ENCODE results near the gene PRR5L.

PRR5L gene

GRCh38 chr11:36508743-36509142, 212.7 kb downstream of the PRR5L start:
- no peak for TF ChIP-seq POLR2AphosphoS5 (IDR thresholded peaks at IDR 0.05; ENCODE audit: low read depth)
- no peak for TF ChIP-seq GABPA (IDR thresholded peaks at IDR 0.05; ENCODE audit: low read depth)
- TF ChIP-seq SPI1 (IDR thresholded peaks at IDR 0.05; ENCODE audit: borderline replicate concordance, low read depth): no peak
- TF ChIP-seq CTCF (IDR thresholded peaks at IDR 0.05; ENCODE audit: insufficient read depth, low read length): no peak
- TF ChIP-seq, protein P1, sequence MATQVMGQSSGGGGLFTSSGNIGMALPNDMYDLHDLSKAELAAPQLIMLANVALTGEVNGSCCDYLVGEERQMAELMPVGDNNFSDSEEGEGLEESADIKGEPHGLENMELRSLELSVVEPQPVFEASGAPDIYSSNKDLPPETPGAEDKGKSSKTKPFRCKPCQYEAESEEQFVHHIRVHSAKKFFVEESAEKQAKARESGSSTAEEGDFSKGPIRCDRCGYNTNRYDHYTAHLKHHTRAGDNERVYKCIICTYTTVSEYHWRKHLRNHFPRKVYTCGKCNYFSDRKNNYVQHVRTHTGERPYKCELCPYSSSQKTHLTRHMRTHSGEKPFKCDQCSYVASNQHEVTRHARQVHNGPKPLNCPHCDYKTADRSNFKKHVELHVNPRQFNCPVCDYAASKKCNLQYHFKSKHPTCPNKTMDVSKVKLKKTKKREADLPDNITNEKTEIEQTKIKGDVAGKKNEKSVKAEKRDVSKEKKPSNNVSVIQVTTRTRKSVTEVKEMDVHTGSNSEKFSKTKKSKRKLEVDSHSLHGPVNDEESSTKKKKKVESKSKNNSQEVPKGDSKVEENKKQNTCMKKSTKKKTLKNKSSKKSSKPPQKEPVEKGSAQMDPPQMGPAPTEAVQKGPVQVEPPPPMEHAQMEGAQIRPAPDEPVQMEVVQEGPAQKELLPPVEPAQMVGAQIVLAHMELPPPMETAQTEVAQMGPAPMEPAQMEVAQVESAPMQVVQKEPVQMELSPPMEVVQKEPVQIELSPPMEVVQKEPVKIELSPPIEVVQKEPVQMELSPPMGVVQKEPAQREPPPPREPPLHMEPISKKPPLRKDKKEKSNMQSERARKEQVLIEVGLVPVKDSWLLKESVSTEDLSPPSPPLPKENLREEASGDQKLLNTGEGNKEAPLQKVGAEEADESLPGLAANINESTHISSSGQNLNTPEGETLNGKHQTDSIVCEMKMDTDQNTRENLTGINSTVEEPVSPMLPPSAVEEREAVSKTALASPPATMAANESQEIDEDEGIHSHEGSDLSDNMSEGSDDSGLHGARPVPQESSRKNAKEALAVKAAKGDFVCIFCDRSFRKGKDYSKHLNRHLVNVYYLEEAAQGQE (IDR thresholded peaks at IDR 0.05; ENCODE audit: insufficient replicate concordance, low read depth): no peak
- Histone ChIP-seq H3K4me3 (replicated peaks; ENCODE audit: insufficient read depth, low read length) (peak overlapping the region; percentile 93), H3K27me3 (ENCODE audit: insufficient read depth, poor library complexity, severe bottlenecking) (no peaks in the 10 kb centered on the region), H3K27ac (replicated peaks) (peak overlapping the region; percentile 5; the same call in 1 of the 2 replicates)
- no peak for DNase-seq (ENCODE audit: low read depth in 1 of 2, low spot score in 1 of 2)

- H3K27me3 ChIP-seq (ENCODE audit: insufficient read depth, poor library complexity, severe bottlenecking): no peaks in the 10 kb centered on the region
- no peak for DNase-seq (ENCODE audit: low read depth in 1 of 2, low spot score in 1 of 2)
- peak overlapping the region; percentile 90 for H3K27ac ChIP-seq (replicated peaks)
- no peak for TF ChIP-seq CTCF (IDR thresholded peaks at IDR 0.05; ENCODE audit: insufficient read depth, low read length)
- no peak for TF ChIP-seq GABPA (IDR thresholded peaks at IDR 0.05; ENCODE audit: low read depth)
- TF ChIP-seq POLR2AphosphoS5 (IDR thresholded peaks at IDR 0.05; ENCODE audit: low read depth): no peak
- TF ChIP-seq, protein P1 (IDR thresholded peaks at IDR 0.05; ENCODE audit: insufficient replicate concordance, low read depth): no peak
- TF ChIP-seq SPI1 (IDR thresholded peaks at IDR 0.05; ENCODE audit: borderline replicate concordance, low read depth): no peak
- H3K4me3 ChIP-seq (replicated peaks; ENCODE audit: insufficient read depth, low read length): peak overlapping the region; percentile 93
These were observed 213.1 kb downstream of the PRR5L start for GRCh38 chr11:36509201-36509639.

GRCh38 chr11:36509694-36510593, 213.9 kb downstream of the PRR5L start, which contains the start of gene TRAF6:
Gene TRAF6, minus strand, starts transcription at chr11:36510272. Its CDS starts 8,757 bp downstream, at chr11:36501515.
- Histone ChIP-seq H3K27me3 (ENCODE audit: insufficient read depth, poor library complexity, severe bottlenecking) (no peaks in the 10 kb centered on the region), H3K4me3 (replicated peaks; ENCODE audit: insufficient read depth, low read length) (peak within 1 kb of the TSS; percentile 93), H3K27ac (replicated peaks) (peak within 1 kb of the TSS; percentile 90)
- DNase-seq (ENCODE audit: low read depth in 1 of 2, low spot score in 1 of 2): peak; percentile 65 to 88
- TF ChIP-seq CTCF (IDR thresholded peaks at IDR 0.05; ENCODE audit: insufficient read depth, low read length): peak; percentile 60
- 0 out of 2 replicates have a peak, but pooled peaks have one; percentile 16 for TF ChIP-seq GABPA (IDR thresholded peaks at IDR 0.05; ENCODE audit: low read depth)
- peak; percentile 97 for TF ChIP-seq POLR2AphosphoS5 (IDR thresholded peaks at IDR 0.05; ENCODE audit: low read depth)
- TF ChIP-seq SPI1 (IDR thresholded peaks at IDR 0.05; ENCODE audit: borderline replicate concordance, low read depth): no peak
- TF ChIP-seq, protein P1 (IDR thresholded peaks at IDR 0.05; ENCODE audit: insufficient replicate concordance, low read depth): peak; percentile 29
